Measurements from ENCODE around the gene TMCC1.

GRCh38 chr3:129701161-129701560 lies 192.3 kb downstream of the TMCC1 start:
- TF ChIP-seq POLR2A (IDR thresholded peaks at IDR 0.05) (no peak), CTCF (IDR thresholded peaks at IDR 0.05) (no peak)
